ENCODE data around the gene SOBP.

The SOBP gene

GRCh38 chr6:107617341-107617932 is 127.5 kb downstream of the SOBP start:
- no peak for DNase-seq (ENCODE audit: low read depth in 2 of 2)

- peak in 1 of 2 donors; percentile 16 for DNase-seq (ENCODE audit: low read depth in 2 of 2)
Measured at GRCh38 chr6:107618672-107619071, 128.8 kb downstream of the SOBP start.

DNA sequence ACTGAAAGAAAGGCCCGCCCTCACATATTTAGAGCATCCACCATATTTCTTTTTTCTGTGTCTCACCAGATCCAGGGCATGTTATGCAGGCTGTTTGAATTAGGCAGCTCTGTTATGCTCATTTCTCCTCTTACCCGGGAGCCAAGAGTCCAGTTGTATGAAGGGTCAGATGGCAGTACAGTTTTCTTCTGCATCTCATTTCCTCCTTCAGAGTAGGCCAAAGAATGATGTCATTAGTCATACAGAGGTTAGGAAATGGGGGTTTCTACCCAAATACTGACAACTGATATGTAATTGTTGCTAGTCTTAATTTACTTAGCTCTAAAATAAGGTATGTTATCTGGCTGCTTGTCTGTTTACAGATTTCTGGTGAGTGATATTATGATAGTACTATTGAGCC is 130.8 kb downstream of the SOBP start:
- no peak for DNase-seq (ENCODE audit: low read depth in 2 of 2)

- no peak for DNase-seq (ENCODE audit: low read depth in 2 of 2)
Measured at GRCh38 chr6:107621229-107621937, 131.5 kb downstream of the SOBP start.

DNA sequence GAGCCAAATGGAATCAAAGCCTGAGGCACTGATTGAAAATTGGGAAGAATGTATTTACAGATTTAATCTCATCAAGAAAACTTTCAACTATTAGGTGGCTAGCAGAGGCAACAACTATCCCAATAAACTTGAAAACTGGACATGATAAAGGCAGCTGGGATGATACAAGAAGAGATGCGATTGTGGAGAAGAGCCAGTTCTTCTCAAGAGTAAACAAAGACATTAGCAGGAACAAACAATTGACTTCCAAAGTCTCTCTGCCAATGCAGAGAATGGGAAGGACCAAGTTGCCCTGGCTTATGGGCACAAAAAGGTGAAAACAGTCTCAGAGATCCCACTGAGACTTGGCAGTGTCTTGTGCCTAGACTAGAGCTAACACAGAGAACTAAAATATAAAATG is 132.4 kb downstream of the SOBP start:
- DNase-seq (ENCODE audit: low read depth in 2 of 2), result no peak

DNA sequence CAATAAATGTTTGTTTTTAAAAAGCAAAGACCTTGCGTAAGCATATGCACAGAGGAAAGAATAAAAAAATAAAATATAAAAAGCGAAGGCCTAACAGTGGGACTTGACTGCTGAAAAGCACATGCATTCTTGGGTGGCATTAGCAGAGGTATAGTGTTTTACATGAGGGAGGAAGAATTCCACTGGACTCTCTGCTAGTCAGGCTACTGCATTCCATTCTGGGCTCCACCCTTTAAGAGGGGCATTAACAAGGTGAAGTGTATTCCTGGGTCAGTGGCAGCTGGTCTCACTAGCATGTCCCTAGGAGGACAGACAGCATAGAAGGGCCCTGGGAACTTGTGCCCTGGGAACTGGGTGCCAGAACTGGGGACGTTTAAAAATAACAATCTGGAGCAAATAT is 134.1 kb downstream of the SOBP start:
- DNase-seq (ENCODE audit: low read depth in 2 of 2), result no peak

DNA sequence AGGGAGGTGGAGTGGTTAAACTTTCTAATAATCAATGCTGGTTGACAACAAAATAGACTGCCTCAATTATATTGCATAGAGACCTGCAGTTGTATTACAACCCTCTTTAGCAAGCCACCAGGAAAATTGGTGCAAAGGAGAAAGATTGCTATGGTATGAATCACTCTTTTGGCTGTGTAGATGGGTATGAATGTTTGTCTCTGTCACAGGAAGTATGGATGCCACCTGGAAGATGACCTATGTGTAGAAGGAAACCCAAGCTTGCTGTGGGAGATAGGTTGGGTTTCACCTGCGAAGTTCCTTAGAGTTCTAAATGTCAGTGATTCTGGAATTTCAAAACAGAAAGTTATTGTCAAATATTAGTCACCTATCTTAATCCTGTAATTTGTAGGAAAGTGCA is 134.6 kb downstream of the SOBP start:
- DNase-seq (ENCODE audit: low read depth in 2 of 2), result no peak

- no peak for DNase-seq (ENCODE audit: low read depth in 2 of 2)
Measured at GRCh38 chr6:107625264-107625663, 135.3 kb downstream of the SOBP start.

DNA sequence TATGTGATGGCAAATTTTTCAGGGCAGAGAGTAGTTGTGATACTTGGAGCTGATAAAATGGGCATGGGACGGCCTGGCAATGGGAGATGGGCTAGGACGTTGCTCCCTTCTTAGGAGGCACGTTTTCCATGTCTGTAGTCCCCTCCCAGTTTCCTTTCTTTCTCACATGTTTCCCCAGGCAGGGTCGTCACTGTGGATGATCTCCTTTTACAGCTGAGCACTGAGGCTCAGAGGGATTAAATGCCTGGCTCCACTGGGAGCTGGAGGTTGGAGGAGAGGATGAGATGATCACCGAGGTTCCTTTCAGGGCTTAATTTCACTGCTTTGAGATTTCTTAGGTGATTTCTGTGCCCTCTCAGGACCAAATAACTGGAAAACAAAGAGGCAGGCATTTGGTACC is 136.7 kb downstream of the SOBP start:
- DNase-seq (ENCODE audit: low read depth in 2 of 2), result no peak

- no peak for DNase-seq (ENCODE audit: low read depth in 2 of 2)
Measured at GRCh38 chr6:107627969-107628368, 138.1 kb downstream of the SOBP start.

DNA sequence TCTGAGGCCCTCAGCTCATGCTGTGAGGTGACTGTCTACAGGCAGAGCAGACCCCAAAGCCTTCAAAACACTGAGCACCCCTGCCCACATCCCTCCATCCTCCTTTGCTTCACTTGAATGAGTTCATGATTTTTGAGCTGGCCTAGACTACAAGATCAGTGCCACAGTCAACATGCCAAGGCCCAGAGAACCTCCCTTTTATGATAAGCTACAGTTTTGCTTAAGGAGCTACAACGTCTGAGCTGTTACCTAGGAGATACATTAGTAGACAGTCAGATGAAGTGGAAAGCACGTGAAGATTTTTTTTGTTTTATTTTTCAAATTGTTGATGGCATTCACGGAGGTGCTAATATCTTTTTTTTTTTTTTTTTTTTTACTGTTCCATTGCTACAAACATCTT is 139.0 kb downstream of the SOBP start:
- no peak for DNase-seq (ENCODE audit: low read depth in 2 of 2)

- no peak for DNase-seq (ENCODE audit: low read depth in 2 of 2)
Measured at GRCh38 chr6:107629548-107630129, 139.7 kb downstream of the SOBP start.

GRCh38 chr6:107630348-107630977 is 140.5 kb downstream of the SOBP start:
- no peak for DNase-seq (ENCODE audit: low read depth in 2 of 2)

DNA sequence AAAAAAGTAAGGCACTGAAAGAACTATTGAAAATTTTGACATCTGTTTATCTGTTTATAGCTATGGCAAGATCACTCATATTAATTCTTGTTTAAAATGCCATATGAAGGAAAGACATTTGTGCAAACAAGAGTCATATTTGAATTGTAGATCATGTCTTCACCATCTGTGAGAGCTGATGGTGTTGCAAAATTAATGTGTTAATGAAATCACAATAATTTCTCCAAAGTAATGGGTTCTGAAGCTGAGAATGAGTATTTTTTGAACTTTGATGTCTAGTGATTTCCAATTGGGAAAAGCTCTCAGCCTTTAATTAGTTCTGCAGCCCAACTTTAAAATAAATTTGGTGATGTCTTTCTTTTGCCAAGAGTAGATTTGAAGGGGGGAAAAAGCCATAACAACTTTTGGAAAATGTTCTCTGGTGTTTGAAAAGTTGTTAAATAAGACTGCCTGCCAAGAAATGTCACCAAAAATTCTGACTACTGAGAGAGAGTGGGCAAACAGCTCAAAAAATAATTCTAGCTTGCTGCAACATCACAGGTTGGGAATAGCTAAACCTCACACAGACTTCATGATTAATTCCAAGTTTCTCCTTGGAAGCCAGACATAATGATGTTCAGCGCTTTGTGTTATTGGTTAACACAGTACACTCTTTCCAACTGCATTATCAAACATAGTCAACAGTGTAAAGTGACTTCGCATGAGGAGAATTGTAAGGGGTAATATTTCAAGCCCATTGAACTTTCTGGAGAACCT is 142.6 kb downstream of the SOBP start:
- no peak for DNase-seq (ENCODE audit: low read depth in 2 of 2)

DNA sequence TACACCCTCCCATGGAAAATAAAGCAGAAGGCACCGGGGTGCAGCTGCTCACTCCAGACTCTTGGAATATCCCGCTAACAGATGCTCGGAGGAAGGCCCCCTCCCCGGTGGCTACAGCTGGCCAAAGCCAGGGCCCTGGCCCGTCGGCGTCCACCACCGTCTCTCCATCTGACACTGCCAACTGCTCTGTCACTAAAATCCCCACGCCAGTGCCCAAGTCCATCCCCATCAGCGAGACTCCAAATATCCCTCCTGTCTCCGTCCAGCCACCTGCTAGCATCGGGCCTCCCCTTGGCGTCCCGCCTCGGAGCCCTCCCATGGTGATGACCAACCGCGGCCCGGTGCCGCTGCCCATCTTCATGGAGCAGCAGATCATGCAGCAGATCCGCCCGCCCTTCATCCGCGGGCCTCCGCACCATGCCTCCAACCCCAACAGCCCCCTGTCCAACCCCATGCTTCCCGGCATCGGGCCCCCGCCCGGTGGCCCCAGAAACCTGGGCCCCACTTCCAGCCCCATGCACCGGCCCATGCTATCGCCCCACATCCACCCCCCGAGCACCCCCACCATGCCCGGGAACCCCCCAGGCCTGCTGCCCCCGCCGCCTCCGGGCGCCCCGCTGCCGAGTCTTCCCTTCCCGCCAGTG is 143.9 kb downstream of the SOBP start:
- no peak for DNase-seq (ENCODE audit: low read depth in 2 of 2)

DNA sequence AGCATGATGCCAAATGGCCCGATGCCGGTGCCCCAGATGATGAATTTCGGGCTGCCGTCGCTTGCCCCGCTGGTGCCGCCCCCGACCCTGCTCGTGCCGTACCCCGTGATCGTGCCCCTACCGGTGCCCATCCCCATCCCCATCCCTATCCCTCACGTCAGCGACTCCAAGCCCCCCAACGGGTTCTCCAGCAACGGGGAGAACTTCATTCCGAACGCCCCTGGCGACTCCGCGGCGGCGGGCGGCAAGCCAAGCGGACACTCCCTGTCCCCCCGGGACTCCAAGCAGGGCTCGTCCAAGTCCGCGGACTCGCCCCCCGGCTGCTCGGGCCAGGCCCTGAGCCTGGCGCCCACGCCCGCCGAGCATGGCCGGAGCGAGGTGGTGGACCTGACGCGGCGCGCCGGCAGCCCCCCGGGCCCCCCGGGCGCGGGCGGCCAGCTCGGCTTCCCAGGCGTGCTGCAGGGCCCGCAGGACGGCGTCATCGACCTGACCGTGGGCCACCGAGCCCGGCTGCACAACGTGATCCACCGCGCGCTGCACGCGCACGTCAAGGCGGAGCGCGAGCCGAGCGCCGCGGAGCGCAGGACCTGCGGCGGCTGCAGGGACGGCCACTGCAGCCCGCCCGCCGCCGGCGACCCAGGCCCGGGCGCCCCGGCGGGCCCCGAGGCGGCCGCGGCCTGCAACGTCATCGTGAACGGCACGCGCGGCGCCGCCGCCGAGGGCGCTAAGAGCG is 144.6 kb downstream of the SOBP start:
- DNase-seq (ENCODE audit: low read depth in 2 of 2), result no peak

- no peak for DNase-seq (ENCODE audit: low read depth in 2 of 2)
Measured at GRCh38 chr6:107635057-107635515, 145.2 kb downstream of the SOBP start.

DNA sequence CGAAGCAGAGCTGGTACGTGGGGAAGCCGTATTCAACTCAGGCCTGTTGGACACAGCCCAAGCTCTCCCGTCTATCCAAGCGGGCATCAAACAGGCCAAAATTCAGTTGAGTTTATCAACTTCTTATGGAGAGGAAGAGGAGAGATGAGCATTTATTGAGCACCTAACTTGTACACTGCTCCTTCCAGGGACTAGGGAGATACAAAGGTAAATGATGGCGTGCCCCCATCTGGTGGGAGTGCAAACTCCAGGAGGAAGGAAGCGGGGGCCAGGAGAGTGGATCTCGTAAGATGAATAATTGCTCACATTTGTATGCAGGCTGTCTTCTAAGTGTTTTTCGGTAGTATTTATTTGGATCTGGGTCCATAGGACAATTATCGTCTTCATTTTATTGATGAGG is 146.6 kb downstream of the SOBP start:
- DNase-seq (ENCODE audit: low read depth in 2 of 2), result no peak

- DNase-seq (ENCODE audit: low read depth in 2 of 2), result no peak
Measured at GRCh38 chr6:107637316-107638315, 147.7 kb downstream of the SOBP start.

GRCh38 chr6:107638493-107638892 is 148.6 kb downstream of the SOBP start:
- no peak for DNase-seq (ENCODE audit: low read depth in 2 of 2)
